NCI-H510A (cell line): ENCODE data around the gene PEX10.

Source experiments
- DNase-seq: peaks from one replicate; lab custom pipeline; 2025; lab: John Stamatoyannopoulos, UW

PEX10 gene

DNA sequence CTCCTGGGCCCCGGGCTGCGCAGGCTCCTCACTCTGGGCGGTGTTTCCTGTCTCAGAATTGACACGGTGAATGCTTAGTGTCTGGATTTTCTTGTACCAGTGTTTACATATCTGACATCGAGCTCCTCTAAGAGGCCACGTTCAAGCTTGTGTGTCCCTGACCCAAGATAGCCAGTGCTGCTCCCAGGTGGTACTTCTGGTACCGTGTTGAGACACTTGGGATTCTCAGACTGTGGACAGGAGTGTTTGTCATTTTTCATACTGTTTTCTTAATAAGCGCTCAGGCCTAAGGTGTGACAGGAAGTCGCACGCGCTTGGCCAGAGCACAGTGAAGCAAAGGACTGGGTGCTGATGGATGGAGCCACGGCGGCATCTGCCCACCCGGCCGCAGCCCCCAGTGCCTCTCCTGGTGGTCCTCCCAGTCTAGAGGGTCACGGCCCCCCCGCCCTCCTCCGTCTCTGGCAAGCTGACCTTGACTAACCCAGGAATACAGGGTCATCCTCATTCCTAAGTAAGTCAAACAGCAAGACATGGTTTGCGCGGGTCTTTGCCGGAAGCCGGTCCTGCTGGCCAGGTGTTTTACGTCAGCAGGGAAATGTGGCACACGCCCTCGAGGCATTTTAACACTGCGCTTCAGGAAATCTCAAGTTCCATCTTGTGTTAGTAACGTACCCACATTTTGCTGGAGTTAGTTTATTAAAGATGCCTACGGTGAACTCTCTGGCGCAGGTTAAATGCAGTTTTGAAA lies 8.0 kb downstream of the PEX10 start:
- DNase-seq = no peak

DNA sequence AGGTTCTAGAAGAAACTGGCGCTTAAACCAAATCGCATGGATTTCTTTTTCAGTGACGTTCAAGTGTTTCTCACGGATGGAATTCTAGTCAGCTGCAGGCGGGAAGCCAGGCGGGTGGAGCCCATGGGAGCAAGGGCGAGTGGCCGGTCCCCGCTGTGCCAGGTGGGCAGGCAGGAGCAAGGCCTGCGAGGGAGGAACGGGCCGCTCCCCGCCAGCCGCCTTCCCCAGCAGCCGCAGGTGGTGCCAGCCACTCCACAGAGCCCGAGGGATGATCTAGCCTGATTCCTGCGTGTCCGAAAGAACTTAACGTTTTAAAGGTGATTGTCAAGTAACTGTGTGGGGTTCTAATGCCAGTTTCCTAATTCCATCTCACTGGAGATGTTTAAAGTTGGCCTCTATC lies 9.1 kb downstream of the PEX10 start:
- DNase-seq = no peak

DNA sequence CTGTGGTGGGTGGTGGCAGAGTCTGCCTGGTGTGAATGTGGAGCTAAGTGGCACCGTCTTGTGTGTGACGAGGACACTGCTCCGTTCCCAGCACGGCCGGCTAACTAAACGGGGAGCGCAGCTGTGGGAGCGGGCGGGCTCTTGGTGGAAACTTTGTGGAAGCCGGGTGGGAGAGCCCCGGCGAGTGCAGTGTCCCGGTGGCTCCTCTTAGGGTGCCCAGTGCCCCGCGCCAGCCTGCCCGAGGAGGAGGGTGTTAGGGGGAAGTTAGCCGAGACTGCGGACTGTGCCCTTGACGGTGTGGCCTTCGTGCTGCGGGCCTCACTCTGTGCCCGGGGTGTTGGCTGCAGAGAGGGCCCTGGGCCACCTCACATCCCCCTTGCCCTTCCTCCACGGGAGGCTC lies 9.9 kb downstream of the PEX10 start:
- no peak for DNase-seq

DNA sequence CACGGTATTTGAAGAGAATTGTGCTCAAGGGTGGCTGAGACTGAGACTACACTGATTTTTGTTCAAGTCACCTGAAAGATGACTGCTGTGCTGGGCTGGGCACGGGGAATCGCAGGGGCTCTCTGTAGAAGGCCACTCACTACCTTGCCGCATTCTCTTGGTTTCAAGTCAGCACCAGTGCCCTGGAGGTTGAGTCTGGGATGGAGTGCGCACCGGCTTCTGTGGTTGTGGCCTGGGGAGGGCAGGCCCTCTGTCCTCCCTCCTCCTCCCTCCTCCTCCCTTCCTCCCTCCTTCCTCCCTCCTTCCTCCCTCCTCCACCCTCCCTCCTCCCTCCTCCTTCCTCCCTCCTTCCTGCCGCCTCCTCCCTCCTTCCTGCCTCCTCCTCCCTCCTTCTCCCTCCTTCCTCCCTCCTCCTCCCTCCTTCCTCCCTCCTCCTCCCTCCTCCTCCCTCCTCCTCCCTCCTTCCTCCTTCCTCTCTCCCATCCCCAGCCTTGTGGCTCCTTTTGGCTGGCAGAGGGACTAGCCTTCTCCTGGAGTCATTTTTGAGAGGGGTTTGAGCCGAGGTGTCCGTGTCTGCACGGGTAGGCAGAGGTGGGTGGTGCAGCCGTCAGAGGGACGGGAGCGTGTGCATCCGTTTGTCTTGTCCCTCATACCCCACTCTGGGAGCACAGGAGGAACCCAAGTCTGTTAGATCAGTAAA lies 11.3 kb downstream of the PEX10 start:
- no peak for DNase-seq

DNA sequence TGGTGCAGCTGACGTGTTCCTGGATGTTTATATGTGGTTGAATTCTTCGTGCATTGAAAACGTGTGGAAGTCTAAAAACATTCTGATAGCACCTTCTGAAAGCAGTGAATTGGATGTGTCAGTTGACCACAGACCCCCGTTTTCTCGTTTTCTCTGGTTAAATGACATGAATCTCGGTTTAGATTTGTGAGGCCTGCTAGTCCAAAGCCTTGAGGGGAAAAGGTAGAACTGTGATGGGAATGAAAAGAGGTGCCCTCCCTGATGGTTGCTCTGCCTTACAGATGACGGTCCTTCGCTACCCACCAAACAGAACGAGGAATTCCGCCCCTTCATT lies 11.8 kb downstream of the PEX10 start:
- no peak for DNase-seq

DNA sequence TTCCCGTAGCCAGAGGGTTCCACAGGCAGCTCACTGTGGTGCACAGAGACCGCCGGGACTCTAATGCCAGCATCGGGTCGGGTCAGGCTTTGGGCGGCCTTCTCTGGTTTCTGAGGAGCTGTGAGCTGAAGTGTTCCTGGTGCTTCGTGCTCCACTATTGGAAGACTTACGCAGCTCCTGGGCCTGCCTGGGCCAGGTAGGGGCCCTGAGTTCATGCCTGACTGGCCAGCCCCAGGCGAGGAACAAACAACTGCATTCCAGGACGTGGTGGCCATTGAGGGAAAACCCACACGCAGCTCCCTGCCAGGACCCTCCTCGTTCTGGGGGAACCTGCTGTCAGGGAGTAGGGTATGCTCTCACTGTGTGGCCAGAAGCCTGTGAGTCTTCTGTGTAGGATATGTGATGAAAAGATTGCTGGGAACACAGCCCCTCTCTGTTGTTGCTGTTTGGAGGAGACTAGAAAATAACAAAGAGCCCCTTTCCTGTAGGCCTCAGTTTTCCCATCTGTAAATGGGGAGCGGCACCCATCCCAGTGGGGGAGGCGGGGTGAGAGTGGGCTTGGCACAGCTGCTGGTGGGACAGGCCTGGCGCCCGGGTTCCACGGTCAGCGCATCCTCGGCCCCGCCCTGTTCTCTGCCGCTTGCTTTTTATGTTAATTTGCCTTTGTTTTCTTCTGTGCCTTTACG lies 12.3 kb downstream of the PEX10 start:
- no peak for DNase-seq

DNA sequence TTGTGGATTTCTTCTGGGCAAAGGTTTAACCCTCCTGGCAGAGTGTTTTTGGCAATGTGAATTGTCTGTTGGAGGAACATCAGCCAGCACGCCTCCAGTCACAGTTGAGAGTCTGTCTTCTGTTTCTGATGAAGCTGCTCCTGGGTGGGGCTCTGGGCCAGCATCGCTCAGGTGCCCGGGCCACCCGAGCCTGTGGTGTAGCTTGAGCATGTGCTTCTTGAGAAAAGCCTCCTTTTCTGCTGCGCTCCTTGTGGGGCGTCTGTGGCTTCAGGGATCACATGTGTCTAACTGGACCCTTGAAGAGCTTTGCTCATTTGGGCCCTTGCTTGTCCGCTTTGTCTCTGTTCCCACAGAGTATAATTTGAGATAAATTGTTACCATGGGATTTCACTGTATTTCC lies 13.5 kb downstream of the PEX10 start:
- DNase-seq = no peak

DNA sequence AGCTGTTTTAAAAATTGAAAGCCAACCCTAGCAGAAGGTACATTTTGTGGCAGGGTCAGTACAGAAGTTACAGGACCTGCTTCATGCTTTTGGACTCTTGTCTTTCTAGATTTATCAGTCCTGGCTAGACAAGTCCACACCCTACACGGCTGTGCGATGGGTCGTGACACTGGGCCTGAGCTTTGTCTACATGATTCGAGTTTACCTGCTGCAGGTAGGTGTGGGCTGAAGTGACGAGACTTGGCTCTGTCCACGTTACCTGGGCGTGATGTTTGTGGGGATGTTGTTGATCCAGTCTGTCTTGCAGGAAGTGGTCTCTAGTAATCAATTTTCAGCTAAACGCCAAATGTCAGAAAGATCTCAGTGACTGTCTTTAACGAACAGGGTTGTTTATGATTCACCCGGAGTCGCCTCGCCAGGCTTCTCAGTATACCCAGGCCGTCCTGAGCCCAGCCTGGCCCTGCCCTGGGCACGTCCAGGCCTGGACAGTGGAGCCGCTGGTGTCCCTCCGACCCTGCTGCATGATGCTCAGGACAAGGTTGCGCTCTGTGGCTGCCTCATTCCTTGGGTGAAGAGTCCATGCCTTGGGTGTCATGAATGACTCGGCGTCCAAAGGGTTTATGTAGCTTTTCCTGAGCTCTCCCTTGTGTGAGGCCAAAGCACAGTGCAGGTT lies 15.2 kb downstream of the PEX10 start:
- no peak for DNase-seq

DNA sequence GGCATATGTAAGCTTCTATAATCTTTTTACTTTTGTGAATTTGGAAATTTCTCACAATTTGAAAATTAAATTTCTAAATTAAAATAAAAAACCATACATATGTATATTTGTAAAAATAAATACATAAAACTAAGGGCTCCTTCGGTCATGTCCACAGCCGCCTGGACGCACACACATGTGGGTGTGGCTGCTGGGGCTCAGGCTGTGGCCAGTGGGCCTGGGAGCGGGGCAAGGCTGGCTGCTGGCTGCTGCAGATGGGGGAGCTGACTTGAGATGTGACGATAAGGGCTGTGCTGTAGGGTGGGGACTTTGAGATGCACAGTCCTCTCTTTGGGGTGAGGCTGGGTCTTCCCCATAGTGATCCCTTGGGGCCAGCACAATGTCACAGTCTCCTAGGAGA lies 15.9 kb downstream of the PEX10 start:
- no peak for DNase-seq

DNA sequence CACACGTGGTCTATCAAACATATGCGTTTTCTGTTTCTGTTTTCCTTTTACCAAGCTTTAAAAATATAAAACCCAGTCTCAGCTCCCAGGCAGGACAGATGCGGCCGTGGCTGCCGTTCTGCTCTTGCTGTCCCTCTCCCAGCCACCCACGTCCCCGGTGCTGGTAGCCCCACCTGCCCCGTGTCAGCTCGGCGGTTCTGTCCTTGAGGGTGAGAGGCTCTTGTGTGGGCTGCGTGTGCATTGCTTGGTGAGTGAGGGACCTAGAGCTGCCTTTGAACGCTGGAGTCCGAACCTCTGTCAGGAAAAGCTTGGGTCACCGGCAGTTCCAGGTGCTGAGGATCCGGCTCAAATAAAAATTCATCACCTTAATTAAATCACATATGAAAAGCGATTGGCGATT lies 16.3 kb downstream of the PEX10 start:
- no peak for DNase-seq

DNA sequence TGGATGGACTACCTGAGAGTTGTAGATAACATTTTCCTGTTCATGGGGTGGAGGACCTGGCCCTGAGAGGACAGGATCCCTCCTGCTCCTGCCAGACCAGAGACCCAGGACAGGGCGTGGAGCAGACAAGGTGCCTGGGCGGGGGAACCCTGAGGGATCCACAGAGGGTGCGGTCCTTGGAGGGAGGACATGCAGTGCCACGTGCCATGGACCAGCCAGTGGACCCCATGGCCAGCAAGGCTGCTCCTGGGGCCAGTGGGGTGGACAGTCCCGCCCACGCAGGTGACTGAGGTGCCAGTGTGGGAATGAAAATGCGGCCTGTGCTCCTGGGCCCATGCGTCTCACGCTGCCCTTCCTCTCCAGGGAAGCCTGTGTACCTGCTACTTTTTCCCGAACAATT lies 17.1 kb downstream of the PEX10 start:
- DNase-seq = no peak

DNA sequence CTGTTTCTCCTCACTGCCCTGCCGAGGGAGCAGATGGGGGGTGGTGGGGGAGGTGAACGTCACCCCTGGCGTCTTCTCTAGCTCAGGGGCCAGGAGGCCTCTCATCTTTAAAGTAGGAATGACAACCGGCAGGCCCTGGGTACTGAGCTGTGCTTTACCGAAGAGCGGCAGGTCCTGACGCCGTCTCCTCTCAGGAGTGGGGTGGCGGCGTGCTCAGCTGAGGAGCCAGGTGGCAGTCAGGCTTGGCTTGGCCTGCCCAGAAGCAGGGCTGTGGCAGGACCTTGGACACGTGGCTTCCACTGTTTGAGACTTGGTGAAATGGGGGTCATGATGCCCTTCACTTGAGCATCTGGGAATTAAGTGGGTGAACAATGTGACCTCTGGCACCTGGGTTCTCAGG lies 17.6 kb downstream of the PEX10 start:
- DNase-seq = no peak

DNA sequence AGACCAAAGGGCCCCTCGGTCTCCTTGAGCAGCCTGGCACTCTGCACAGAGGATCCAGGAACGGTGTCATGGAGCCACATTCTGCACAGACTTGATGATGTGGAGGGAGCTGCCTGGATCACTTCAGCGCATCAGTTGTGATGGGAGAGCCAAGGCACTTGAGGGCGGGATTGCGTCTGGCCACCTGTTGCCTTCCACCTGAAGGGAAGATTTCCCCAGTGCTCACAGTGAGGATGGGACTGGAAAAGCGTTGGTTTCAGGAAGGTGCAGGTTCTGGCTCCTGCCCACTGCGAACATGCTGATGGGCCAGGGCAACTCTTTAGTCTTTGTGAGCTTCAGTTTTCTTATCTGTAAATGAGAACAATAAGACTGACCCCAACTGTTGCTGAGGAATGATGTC lies 18.1 kb downstream of the PEX10 start:
- no peak for DNase-seq

DNA sequence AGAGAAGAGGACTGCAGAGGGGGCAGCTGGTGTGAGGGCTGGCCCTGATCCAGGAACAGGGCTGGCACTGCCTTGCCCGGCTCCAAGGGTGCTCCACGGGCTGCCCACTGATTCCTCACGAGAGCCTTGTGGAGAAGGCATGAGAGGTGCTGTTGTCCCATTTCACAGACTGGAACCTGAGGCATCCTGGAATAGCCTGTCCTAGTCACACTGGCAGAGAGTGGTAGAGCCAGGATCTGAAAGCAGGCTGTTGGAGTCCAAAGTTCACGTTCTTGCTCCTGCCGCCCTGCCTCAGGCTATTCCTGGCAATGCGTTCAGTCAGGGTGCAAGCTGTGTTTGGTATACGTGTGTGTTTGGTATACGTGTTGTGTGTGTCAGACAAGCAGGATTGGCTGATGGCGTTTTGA lies 18.9 kb downstream of the PEX10 start:
- no peak for DNase-seq

DNA sequence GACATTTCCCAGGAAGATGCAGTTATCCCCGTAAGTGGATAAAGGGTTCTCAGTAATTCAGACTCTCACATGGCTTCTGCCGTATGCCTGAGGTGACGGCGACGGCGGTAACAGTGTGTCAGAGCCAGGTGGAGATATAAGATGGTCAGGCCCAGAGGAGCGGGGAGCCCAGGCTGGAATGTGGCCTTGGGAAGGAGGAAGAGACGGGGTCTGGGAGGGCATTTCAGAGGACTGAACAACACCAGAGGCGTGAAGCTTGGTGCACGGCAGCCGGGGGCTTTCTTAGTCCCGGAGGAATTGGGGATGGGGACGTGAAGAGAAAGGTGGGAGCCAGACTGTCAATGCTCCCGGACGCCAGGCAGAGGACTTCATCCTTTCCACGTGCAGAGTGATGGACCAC lies 19.7 kb downstream of the PEX10 start:
- no peak for DNase-seq

DNA sequence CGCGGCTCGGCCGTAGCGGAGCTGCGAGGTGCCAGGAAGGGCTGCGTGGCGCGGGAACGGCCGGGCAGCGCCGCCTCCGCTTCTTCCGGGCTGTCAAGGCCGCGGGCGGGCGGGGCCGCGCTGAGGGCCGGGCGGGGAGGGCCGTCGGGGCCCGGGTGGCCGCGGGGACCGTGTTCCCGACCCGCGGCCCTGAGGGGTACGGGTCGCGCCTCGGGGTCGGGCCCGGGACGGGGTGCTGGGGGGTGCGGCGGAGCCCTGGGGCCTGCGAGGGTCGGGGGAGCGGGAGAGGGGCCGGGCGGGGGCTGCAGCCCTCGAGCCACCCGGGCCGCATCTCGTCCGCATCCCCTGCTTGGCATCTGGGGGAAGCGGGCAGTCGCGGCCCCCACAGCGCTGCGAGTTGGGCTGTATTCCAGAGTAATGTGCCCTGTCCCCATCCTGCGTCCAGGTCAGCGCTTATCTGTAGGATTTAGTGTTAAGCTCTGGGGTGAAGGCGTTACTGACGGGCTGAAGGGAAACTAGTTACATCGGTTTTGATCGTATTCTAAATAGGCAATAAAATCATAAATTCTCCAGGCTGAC lies 20.3 kb downstream of the PEX10 start:
- DNase-seq = no peak

DNA sequence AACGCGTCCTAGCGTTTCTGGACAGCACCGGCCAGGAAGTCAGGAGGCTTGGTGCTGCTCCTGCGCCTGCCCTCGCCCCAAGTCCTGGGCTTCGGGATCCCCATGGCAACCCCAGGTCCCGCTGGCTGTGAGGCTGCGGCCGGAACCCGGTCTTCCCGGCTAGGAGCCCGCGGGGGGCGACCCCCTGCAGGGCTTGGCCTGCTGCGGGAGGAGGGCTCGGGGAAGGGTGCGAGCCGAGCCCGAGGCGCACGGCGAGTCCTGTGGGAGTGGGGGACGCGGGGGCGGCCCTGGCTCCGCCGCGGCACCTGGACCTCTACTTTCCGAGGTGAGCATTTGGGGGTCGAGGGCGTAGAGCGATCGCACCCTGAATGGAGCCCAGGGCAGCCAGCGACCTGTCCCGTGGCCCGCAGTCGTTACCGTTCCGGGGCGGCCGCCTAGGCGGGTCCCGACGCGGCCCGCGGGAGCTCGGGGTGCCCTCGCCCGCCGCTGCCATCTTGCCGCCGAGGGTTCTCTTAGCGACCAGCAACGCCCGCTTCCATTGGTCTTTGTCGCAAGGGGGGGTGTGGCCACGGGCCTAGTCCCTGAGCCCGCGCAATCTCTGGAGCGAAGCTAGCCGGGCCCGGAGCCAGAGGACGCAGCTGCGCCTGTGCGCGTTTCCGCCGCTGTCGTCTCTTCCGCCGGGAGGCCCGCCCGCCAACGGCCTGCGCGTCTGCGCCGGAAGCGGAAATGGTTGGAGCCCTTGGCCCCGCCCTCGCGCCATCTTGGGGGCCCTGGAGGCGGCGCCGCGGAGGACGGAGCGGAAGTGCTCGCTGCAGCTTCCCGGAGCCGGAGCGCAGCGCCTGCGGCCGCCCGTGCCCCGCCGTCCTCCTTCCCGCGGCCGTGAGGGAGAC lies 21.1 kb downstream of the PEX10 start, which contains the start of the genes MORN1 and RER1:
Gene MORN1 (minus strand): TSS at position 514 of the 890 bp plus-strand sequence. CDS start 21 bp downstream, at position 493.
Gene RER1 (plus strand): TSS at position 801 of the 890 bp plus-strand sequence. CDS start 3,950 bp downstream, outside the sequence.
- peak; percentile 100 for DNase-seq

DNA sequence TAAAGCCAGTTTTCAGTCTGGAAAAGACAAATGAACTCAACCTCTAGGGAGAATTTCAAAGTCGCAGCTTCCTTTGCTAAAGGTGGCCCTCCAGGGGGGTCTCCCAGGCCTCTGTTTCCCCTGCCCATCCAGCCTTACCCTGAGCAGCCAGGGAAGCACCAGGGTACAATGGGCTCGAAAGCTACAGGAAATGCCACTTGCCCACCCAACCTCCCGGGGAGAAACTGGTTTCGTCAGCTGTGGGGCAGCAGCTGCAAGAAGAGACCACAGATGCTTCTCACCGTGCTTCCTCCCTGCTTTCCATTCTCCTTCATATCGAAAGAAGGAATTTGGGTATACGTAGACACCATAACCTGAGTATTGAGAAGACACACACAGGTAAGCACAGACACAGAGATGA lies 22.7 kb downstream of the PEX10 start:
- no peak for DNase-seq

DNA sequence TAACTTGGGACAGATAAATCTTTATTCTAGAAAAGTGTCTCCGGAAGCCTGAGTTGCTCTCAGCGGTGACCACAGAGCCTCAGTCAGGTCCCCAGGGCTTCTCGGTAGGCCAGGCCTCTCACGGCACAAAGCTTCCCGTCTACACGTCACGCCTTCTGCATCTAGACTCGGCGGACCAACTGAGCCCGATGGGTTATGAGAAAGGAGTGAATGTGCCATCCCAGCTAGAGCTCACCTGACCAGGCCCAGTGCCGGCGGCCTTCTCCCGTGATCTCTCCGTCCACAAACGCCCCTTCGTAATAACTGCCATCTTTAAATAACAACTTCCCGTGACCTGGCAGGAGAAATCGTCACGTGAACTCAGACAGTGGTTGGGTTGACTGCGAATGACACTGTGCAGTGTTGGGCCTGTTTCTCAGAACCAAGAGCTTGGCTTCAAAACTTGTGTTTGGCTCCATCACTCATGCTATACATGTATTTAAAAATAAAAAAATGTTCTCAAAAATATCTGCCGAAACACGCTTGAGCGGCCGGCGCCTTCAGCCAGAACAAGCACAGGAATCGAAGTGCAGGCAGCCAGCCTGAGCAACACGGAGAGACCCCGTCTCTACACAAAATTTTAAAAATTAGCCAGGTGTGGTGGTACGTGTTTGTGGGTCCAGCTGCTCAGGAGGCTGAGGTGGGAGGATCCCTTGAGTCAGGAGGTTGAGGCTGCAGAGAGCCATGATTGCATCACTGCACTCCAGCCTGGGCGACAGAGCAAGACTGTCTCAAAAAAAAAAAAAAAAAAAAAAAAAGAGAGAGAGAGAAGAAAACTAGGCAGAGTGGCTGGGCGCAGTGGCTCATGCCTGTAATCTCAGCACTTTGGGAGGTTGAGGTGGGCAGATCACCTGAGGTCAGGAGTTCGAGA lies 24.1 kb downstream of the PEX10 start:
- DNase-seq = no peak
